GM18508 (cell line): ENCODE results near the gene MAST4.

Experiments used
- ATAC-seq: cut with Tn5 transposase; IDR thresholded peaks from one replicate; pipeline ENCODE4 v1.9.1; 2021; ENCODE audit warnings: moderate number of reproducible peaks; ENCODE audit not compliant: insufficient read depth, unreplicated experiment

Gene MAST4

GRCh38 chr5:67002832-67003684, 406.9 kb downstream of the MAST4 start:
- ATAC-seq = no peak

GRCh38 chr5:67003685-67003934, 407.4 kb downstream of the MAST4 start:
- ATAC-seq = no peak

- ATAC-seq = no peak
Observed at GRCh38 chr5:67003935-67004729, 407.9 kb downstream of the MAST4 start.

- ATAC-seq = no peak
Observed at GRCh38 chr5:67004730-67005350, 408.6 kb downstream of the MAST4 start.

GRCh38 chr5:67005737-67006499, 409.7 kb downstream of the MAST4 start:
- no peak for ATAC-seq

GRCh38 chr5:67006500-67006848, 410.3 kb downstream of the MAST4 start:
- ATAC-seq = no peak

GRCh38 chr5:67009028-67009427, 412.8 kb downstream of the MAST4 start:
- ATAC-seq = no peak

- ATAC-seq = no peak
Observed at GRCh38 chr5:67010684-67011409, 414.7 kb downstream of the MAST4 start.

GRCh38 chr5:67011422-67011821, 415.2 kb downstream of the MAST4 start:
- ATAC-seq = no peak

- ATAC-seq = no peak
Observed at GRCh38 chr5:67012171-67012570, 416.0 kb downstream of the MAST4 start.

GRCh38 chr5:67013719-67014118, 417.5 kb downstream of the MAST4 start:
- no peak for ATAC-seq

GRCh38 chr5:67014191-67014590, 418.0 kb downstream of the MAST4 start:
- ATAC-seq = no peak

- no peak for ATAC-seq
Observed at GRCh38 chr5:67014957-67015400, 418.8 kb downstream of the MAST4 start.

- no peak for ATAC-seq
Observed at GRCh38 chr5:67015541-67016191, 419.5 kb downstream of the MAST4 start.

- no peak for ATAC-seq
Observed at GRCh38 chr5:67019065-67019845, 423.1 kb downstream of the MAST4 start.

GRCh38 chr5:67020096-67020615, 424.0 kb downstream of the MAST4 start:
- no peak for ATAC-seq

GRCh38 chr5:67021031-67021430, 424.8 kb downstream of the MAST4 start:
- no peak for ATAC-seq

GRCh38 chr5:67021521-67021920, 425.3 kb downstream of the MAST4 start:
- ATAC-seq = peak; percentile 79
